Activated CD8-positive, alpha-beta memory T cell treated with anti-CD3 and anti-CD28 coated beads for 48 hours (primary cell): Measurements from ENCODE around the gene PARVB.

Experiments used
- DNase-seq, 3 experiments: peaks; one replicate each; pipeline ENCODE4 v3.0.0-alpha.2; 2020; ENCODE audit warnings: low read depth in 2 of 3, low spot score in 2 of 3

Gene PARVB

GRCh38 chr22:44024288-44024921 is at the start of gene PARVB:
PARVB (plus strand) TSS chr22:44024302; CDS start chr22:44024340, 38 bp downstream.
- peak in 1 of 3 experiments; percentile 19 for DNase-seq

GRCh38 chr22:43975041-43975440 is 49.1 kb upstream of the PARVB start:
- DNase-seq = no peak

GRCh38 chr22:43976861-43977795 is 47.0 kb upstream of the PARVB start:
- no peak for DNase-seq

- DNase-seq = no peak
These were observed 45.5 kb upstream of the PARVB start for GRCh38 chr22:43978558-43978957.

- DNase-seq = no peak
These were observed 43.5 kb upstream of the PARVB start for GRCh38 chr22:43980579-43980978.

GRCh38 chr22:43980996-43981395 is 43.1 kb upstream of the PARVB start:
- DNase-seq = no peak

GRCh38 chr22:43983808-43984207 is 40.3 kb upstream of the PARVB start:
- DNase-seq = no peak

GRCh38 chr22:43985532-43985931 is 38.6 kb upstream of the PARVB start:
- DNase-seq = no peak

GRCh38 chr22:43988116-43988820 is 35.8 kb upstream of the PARVB start:
- no peak for DNase-seq

GRCh38 chr22:43988960-43989359 is 35.1 kb upstream of the PARVB start:
- no peak for DNase-seq

GRCh38 chr22:43990044-43990443 is 34.1 kb upstream of the PARVB start:
- DNase-seq = no peak

- DNase-seq = no peak
These were observed 32.6 kb upstream of the PARVB start for GRCh38 chr22:43991316-43992020.

- no peak for DNase-seq
These were observed 31.7 kb upstream of the PARVB start for GRCh38 chr22:43992331-43992821.

- DNase-seq = peak in 1 of 3 experiments; percentile 30
These were observed 30.9 kb upstream of the PARVB start for GRCh38 chr22:43993072-43993760.

- DNase-seq = no peak
These were observed 30.1 kb upstream of the PARVB start for GRCh38 chr22:43994006-43994405.

GRCh38 chr22:43994416-43994815 is 29.7 kb upstream of the PARVB start:
- DNase-seq = no peak

GRCh38 chr22:43995057-43995685 is 28.9 kb upstream of the PARVB start:
- no peak for DNase-seq

- DNase-seq = peak in 1 of 3 experiments; percentile 5
These were observed 28.3 kb upstream of the PARVB start for GRCh38 chr22:43995798-43996169.

- peak; percentile 43 to 50 (median 48) for DNase-seq
These were observed 27.7 kb upstream of the PARVB start for GRCh38 chr22:43996170-43996980.
